ENCODE results near the gene TMEM51.

Gene TMEM51

GRCh38 chr1:15259622-15260007 is 106.1 kb downstream of the TMEM51 start:
- no peak for DNase-seq (ENCODE audit: low read depth)
- TF ChIP-seq CTCF (conservative IDR thresholded peaks at IDR 0.05; ENCODE audit: low read length): no peak
- H3K4me3 ChIP-seq (ENCODE audit: low read length): no peak overlapping the region

DNA sequence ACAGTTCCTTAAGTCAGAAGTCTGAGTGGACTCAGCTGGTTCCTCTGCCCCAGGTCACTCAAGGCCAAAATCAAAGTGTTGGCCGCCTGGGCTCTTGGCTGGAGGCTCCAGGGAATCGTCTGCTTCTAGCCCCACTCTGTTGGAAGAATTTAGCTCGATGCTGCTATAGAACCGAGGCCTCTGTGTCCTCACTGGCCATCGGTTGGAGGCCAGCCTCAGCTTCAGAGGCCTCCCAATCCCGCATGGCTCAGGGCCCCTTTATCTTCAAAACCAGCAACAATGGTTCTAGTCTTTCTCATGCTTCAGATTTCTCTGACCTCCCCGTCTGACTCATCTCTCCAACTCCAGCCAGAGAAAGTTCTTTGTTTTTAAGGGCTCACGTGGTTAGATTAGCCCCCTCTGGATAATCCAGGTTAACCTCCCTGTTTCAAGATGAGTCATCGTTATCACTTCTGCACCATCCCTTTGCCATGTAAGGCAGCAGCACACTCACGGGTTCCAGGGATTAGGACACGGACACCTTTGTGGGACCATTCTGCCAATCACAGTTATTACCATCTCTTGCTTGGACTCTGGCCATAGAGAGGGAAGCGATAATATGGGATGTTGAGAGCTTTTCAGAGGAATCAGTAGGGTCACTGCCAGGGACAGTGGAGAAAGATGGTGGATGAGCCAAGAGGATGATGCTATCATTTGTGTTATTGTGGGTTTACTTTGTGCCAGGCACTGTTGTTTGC is 107.0 kb downstream of the TMEM51 start:
- no peak for DNase-seq (ENCODE audit: low read depth)
- no peak for TF ChIP-seq CTCF (conservative IDR thresholded peaks at IDR 0.05; ENCODE audit: low read length)

DNA sequence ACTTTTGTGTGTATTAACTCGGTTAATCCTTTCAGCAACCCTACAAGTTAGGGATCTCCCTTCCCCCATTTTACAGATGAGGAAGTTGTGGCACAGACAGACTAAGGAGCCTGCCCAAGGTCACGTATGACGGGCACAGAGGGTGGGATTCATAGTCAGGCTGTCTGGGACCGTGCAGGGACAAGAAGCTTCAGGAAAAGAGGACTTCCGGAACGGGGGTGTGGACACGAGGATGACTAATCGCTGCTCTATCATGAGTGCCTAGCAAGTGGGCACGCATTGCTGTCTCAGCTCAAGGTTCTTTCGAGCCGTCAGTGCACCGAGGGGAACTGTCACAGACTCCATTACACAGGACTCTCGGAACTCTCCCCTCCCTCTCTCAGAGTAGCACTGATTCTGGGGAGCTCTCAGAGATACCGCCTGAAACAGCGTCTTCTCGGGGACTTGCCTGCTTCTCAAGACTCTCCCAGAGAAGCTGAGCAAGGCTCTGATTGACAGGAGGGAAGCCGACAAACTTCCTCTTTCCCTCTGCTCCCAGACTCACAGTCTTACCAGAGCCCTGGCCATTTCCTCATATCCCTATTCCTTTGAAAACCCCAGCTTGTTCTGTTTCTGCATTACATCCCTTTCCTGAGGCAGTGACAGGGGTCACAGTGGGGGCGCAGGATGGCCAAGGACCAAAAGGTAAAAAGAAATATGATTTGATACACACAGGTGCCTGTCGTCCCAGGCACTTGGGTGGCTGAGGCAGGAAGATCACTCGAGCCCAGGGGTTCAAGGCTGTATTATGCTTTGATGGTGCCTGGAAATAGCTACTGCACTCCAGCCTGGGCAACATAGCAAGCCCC is 107.8 kb downstream of the TMEM51 start:
- H3K4me3 ChIP-seq (ENCODE audit: low read length): no peak overlapping the region
- no peak for DNase-seq (ENCODE audit: low read depth)
- TF ChIP-seq CTCF (conservative IDR thresholded peaks at IDR 0.05; ENCODE audit: low read length): no peak

More for the DNA sequence above, 107.0 kb downstream of the TMEM51 start:
- H3K4me3 ChIP-seq (ENCODE audit: low read length): no peak overlapping the region

DNA sequence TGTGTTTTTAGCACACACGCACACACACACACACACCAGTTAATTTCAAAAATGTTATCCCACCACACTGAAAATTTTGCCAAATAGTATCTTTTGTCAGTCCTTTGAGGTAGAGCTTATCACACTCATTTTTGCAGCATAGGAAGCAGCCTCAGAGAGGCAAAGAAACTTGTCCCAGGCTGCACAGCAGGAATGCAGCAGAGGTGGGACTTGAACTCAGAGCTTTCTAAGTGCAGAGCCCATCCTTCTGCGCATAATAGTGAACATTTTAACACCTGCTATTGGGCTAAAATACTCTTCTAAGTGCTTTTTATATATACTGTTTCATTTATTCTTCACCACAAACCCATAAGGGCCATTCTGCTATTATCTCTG is 108.4 kb downstream of the TMEM51 start:
- H3K4me3 ChIP-seq (ENCODE audit: low read length): no peak overlapping the region
- DNase-seq (ENCODE audit: low read depth): no peak
- no peak for TF ChIP-seq CTCF (conservative IDR thresholded peaks at IDR 0.05; ENCODE audit: low read length)

GRCh38 chr1:15262706-15263105 is 109.2 kb downstream of the TMEM51 start:
- no peak overlapping the region for H3K4me3 ChIP-seq (ENCODE audit: low read length)
- no peak for TF ChIP-seq CTCF (conservative IDR thresholded peaks at IDR 0.05; ENCODE audit: low read length)
- no peak for DNase-seq (ENCODE audit: low read depth)

GRCh38 chr1:15264769-15265168 is 111.2 kb downstream of the TMEM51 start:
- no peak for TF ChIP-seq CTCF (conservative IDR thresholded peaks at IDR 0.05; ENCODE audit: low read length)
- no peak for DNase-seq (ENCODE audit: low read depth)
- H3K4me3 ChIP-seq (ENCODE audit: low read length): no peak overlapping the region
